Bronchial epithelial cell (primary cell): Measurements from ENCODE around the gene GTF2F2. TPM values are rescaled to one million over a fixed set of nuclear protein-coding genes. Genes with fewer than 3 reads are reported as not detected.
A peak's percentile ranks its signal among the peaks of the same experiment; 100 is the strongest.

Source experiments
- DNase-seq: peaks from one replicate; pipeline ENCODE4 v3.0.0-alpha.2; 2010; ENCODE audit warnings: low read depth
- FAIRE-seq: peaks from 2 replicates; lab custom pipeline; 2011; peaks lifted over from hg19 to GRCh38; lab: Jason Lieb, UNC
- H3K27me3 ChIP-seq: 2 replicates; pipeline ENCODE4 v1.5.1; 2011; ENCODE audit warnings: low read length; ENCODE audit not compliant: control insufficient read depth, insufficient read depth
- H3K36me3 ChIP-seq: 2 replicates; pipeline ENCODE4 v1.5.1; 2011; ENCODE audit warnings: low read length; ENCODE audit not compliant: control insufficient read depth, insufficient read depth
- H3K4me3 ChIP-seq: 2 replicates; pipeline ENCODE4 v1.5.1; 2011; ENCODE audit warnings: mild to moderate bottlenecking, low read depth, low read length, control low read depth
- CTCF ChIP-seq: IDR thresholded peaks from 2 replicates; pipeline ENCODE4 v1.5.1; 2011; ENCODE audit warnings: mild to moderate bottlenecking, moderate library complexity, low read length, control low read depth, inconsistent platforms; ENCODE audit not compliant: insufficient read depth, severe bottlenecking
- total RNA-seq: library from RNA; depleted of rRNA; stranded (reverse); fragments of >200 nt; gene quantifications from 2 replicates; pipeline ENCODE4 v1.2.1, GENCODE V29; 2014

The GTF2F2 gene
- 33.4 and 42.4 TPM in 2 replicates for total RNA-seq

GRCh38 chr13:45119991-45120864 is at the start of gene GTF2F2:
TSS of gene GTF2F2 (plus strand) at chr13:45120510. CDS start at chr13:45120656, 146 bp downstream.
- H3K4me3 ChIP-seq = peak within 1 kb of the TSS; percentile 64
- DNase-seq (peak; percentile 80), FAIRE-seq (no peak)
- no peak for TF ChIP-seq CTCF
- no peaks in the 10 kb centered on the region for H3K27me3 ChIP-seq
- peaks cover 3% of the 10 kb centered on the region for H3K36me3 ChIP-seq

- no peaks in the 10 kb centered on the region for H3K27me3 ChIP-seq
- FAIRE-seq (no peak), DNase-seq (no peak)
- H3K36me3 ChIP-seq = no peaks in the 10 kb centered on the region
- no peak overlapping the region for H3K4me3 ChIP-seq
- no peak for TF ChIP-seq CTCF
Measured at GRCh38 chr13:45073809-45074208, 46.5 kb upstream of the GTF2F2 start.

GRCh38 chr13:45074721-45075120 is 45.6 kb upstream of the GTF2F2 start:
- DNase-seq (no peak), FAIRE-seq (no peak)
- TF ChIP-seq CTCF = no peak
- Histone ChIP-seq H3K36me3 (no peaks in the 10 kb centered on the region), H3K4me3 (no peak overlapping the region), H3K27me3 (no peaks in the 10 kb centered on the region)

GRCh38 chr13:45078003-45078402 is 42.3 kb upstream of the GTF2F2 start:
- H3K27me3 ChIP-seq = peaks cover 1% of the 10 kb centered on the region
- FAIRE-seq (no peak), DNase-seq (no peak)
- H3K4me3 ChIP-seq = no peak overlapping the region
- H3K36me3 ChIP-seq = no peaks in the 10 kb centered on the region
- TF ChIP-seq CTCF = no peak

GRCh38 chr13:45082964-45083363 is 37.3 kb upstream of the GTF2F2 start:
- no peaks in the 10 kb centered on the region for H3K36me3 ChIP-seq
- DNase-seq = no peak
- no peak overlapping the region for H3K4me3 ChIP-seq
- no peak for TF ChIP-seq CTCF
- FAIRE-seq = no peak
- H3K27me3 ChIP-seq = peaks cover 1% of the 10 kb centered on the region

GRCh38 chr13:45084515-45084914 is 35.8 kb upstream of the GTF2F2 start:
- Histone ChIP-seq H3K27me3 (peaks cover 1% of the 10 kb centered on the region), H3K4me3 (no peak overlapping the region), H3K36me3 (no peaks in the 10 kb centered on the region)
- TF ChIP-seq CTCF = no peak
- no peak for DNase-seq
- FAIRE-seq = no peak
